Skeletal muscle satellite cell (primary cell): ENCODE measurements around the gene CIT. TPM values are rescaled to one million over a fixed set of nuclear protein-coding genes. Genes with fewer than 3 reads are reported as not detected.
A peak's percentile ranks its signal among the peaks of the same experiment; 100 is the strongest.

Experiments
- H3K27me3 ChIP-seq: 2 replicates; pipeline ENCODE4 v1.7.0; 2013; ENCODE audit warnings: low read length; ENCODE audit not compliant: control insufficient read depth, insufficient read depth
- H3K36me3 ChIP-seq: 2 replicates; pipeline ENCODE4 v1.7.0; 2013; ENCODE audit warnings: mild to moderate bottlenecking, control low read depth, low read length; ENCODE audit not compliant: insufficient read depth
- H3K4me1 ChIP-seq: 2 replicates; pipeline ENCODE4 v1.7.0; 2013; ENCODE audit warnings: low read length; ENCODE audit not compliant: control insufficient read depth, insufficient read depth
- H3K4me2 ChIP-seq: 2 replicates; pipeline ENCODE4 v1.7.0; 2013; ENCODE audit warnings: mild to moderate bottlenecking, low read length
- H3K4me3 ChIP-seq: 2 replicates; pipeline ENCODE4 v1.7.0; 2013; ENCODE audit warnings: low read length
- H3K9ac ChIP-seq: 2 replicates; pipeline ENCODE4 v1.7.0; 2013; ENCODE audit warnings: mild to moderate bottlenecking, low read depth, low read length, moderate library complexity
- H3K9me3 ChIP-seq: replicated peaks from 2 replicates; pipeline ENCODE4 v1.7.0; 2013; ENCODE audit warnings: mild to moderate bottlenecking, control low read depth, low read length
- total RNA-seq: library from RNA; depleted of rRNA; stranded (reverse); fragments of >200 nt; gene quantifications from 2 replicates; pipeline ENCODE4 v1.2.3, GENCODE V29; 2012; rRNA removed

Gene CIT, protein sequence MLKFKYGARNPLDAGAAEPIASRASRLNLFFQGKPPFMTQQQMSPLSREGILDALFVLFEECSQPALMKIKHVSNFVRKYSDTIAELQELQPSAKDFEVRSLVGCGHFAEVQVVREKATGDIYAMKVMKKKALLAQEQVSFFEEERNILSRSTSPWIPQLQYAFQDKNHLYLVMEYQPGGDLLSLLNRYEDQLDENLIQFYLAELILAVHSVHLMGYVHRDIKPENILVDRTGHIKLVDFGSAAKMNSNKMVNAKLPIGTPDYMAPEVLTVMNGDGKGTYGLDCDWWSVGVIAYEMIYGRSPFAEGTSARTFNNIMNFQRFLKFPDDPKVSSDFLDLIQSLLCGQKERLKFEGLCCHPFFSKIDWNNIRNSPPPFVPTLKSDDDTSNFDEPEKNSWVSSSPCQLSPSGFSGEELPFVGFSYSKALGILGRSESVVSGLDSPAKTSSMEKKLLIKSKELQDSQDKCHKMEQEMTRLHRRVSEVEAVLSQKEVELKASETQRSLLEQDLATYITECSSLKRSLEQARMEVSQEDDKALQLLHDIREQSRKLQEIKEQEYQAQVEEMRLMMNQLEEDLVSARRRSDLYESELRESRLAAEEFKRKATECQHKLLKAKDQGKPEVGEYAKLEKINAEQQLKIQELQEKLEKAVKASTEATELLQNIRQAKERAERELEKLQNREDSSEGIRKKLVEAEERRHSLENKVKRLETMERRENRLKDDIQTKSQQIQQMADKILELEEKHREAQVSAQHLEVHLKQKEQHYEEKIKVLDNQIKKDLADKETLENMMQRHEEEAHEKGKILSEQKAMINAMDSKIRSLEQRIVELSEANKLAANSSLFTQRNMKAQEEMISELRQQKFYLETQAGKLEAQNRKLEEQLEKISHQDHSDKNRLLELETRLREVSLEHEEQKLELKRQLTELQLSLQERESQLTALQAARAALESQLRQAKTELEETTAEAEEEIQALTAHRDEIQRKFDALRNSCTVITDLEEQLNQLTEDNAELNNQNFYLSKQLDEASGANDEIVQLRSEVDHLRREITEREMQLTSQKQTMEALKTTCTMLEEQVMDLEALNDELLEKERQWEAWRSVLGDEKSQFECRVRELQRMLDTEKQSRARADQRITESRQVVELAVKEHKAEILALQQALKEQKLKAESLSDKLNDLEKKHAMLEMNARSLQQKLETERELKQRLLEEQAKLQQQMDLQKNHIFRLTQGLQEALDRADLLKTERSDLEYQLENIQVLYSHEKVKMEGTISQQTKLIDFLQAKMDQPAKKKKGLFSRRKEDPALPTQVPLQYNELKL (N-terminal part only)
- total RNA-seq, result 13.2 and 19.0 TPM in 2 replicates

DNA sequence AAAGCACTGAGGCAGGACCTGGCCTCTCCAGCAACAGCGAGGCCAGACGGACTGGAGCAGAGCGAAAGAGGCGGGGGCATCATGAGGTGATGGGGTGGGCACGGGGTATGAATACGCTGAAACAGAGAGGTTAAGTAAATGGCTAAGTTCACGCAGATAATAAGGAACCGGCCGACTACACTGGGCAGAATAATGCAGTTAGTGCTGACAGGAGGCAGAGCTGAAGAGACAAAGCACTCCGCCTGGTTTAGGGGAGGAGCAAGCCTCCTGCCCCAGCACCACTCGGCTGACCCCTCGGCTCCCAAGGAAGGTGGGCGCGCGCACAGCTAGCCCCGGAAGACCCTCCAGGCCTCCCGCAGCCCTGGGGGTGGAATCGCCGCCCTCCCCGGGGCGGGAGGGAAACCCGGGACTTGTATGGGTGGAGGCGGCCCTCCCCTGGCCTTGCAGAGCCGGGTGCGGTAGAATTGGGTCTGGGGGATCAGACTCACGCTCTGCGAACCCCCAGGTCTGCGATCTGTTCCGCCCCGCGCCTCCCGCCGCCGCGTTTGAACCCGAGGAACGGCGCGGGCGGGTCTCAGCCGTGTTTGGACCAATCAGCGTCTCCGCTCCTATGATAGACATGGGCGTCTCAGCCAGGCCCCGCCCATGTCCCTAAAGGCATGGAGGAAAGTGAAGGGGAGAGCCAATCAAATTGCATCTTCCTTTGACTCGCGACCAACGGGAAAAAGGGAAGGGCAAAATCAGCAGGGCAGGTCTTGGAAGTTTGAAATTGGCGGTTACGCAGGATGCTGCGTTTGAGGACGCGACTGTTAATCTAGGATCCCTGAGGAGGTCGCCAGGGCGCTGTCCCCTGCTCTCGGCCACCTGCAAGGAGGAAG is at the start of gene CIT:
Gene CIT, minus strand, starts transcription at position 560 of the 878 bp plus-strand sequence. CDS start 1,152 bp downstream, outside the sequence.
- Histone ChIP-seq H3K4me2 (peak within 1 kb of the TSS; percentile 91), H3K9me3 (no peaks in the 10 kb centered on the region), H3K36me3 (no peaks in the 10 kb centered on the region), H3K27me3 (no peaks in the 10 kb centered on the region), H3K9ac (peak within 1 kb of the TSS; percentile 83), H3K4me3 (peak within 1 kb of the TSS; percentile 84), H3K4me1 (peaks cover 10% of the 10 kb centered on the region)

DNA sequence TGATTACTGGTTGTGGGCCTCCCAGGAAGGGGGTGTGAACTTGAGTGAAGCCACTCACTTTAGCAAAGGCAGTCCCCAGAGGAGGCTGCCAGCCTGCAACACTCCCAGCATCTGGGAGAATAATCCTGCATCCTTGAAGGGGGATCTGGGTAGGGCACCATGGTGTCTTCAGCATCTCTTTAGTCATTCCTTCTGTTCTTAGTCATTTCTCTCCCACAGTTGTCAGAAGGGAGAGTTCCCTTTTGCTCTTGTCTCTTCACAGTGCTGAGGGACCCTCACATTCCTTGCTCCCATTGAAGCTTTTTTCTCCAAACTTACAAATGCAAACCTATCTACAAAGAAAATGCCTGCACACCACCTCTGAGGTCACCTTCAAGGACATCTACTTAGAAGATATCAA is 48.1 kb upstream of the CIT start:
- no peak overlapping the region for H3K4me2 ChIP-seq
- H3K9ac ChIP-seq, result no peak overlapping the region

DNA sequence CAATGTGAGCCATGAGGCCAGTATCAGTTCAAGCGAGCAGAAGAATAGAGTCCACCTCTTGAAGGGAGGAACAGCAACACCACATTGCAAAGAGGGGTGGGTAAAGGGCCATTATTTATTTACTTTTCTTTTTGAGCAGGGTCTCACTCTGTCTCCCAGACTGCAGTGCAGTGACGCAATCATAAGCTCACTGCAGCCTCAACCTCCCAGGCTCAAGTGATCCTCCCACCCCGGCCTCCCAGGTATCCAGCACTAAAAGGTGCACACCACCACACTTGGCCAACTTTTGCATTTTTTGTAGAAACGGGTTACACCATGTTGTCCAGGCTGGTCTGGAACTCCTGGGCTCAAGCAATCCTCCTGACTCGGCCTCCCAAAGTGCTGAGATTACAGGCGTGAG is 42.9 kb upstream of the CIT start:
- Histone ChIP-seq H3K4me1 (no peaks in the 10 kb centered on the region), H3K27me3 (peaks cover 17% of the 10 kb centered on the region), H3K4me2 (no peak overlapping the region), H3K9ac (no peak overlapping the region), H3K9me3 (no peaks in the 10 kb centered on the region), H3K36me3 (no peaks in the 10 kb centered on the region), H3K4me3 (no peak overlapping the region)

More for the DNA sequence above, 48.1 kb upstream of the CIT start:
- Histone ChIP-seq H3K9me3 (no peaks in the 10 kb centered on the region), H3K4me3 (no peak overlapping the region), H3K27me3 (peaks cover 33% of the 10 kb centered on the region), H3K36me3 (no peaks in the 10 kb centered on the region), H3K4me1 (no peaks in the 10 kb centered on the region)

DNA sequence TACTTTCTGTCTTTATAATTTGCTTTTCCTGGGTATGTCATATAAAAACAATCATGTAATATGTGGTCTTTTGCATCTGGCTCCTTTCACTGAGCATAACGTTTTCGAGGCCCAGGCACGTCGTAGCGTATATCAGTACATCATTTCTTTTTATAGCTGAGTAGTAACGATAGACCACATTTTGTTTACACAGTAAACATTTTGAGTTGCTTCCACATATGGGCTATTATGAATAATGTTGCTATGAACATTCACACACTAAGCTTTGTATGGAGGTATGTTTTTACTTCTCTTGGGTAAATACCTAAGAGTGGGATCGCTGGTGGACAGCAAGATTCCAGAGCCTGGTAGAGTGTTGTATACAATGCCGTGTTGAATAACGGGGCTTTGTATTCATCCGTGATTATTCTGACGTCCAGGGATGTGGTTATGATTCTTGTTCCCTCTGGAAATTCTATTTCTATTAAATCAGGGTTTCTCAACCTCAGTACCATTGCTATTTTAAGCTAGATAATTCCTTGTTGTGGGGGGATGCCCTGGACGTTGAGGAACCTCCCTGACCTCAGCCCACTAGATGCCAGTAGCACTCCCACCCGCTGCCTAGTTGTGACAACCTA is 38.9 kb upstream of the CIT start:
- no peaks in the 10 kb centered on the region for H3K36me3 ChIP-seq
- no peak overlapping the region for H3K4me2 ChIP-seq
- no peak overlapping the region for H3K4me3 ChIP-seq
- peaks cover 3% of the 10 kb centered on the region for H3K27me3 ChIP-seq
- H3K9ac ChIP-seq, result no peak overlapping the region
- H3K9me3 ChIP-seq, result no peaks in the 10 kb centered on the region
- peaks cover 4% of the 10 kb centered on the region for H3K4me1 ChIP-seq

DNA sequence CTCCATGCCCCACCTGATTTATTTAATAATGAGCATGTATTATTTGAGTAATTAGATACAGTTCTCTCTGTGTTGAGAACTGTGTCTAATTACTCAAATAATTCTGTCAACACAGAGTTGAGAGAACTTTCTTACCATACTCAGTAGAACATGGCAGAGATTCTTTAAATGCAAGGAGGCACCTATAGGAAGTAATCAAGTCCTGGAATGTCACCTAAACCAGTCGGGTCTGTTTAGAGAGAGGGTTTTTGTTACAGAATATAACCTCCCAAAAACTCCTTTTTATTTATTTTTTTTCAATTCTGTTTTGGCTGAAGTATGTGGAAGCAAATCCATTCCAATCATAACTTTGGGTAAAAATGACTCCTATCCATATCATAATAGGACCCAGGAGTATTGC is 37.5 kb upstream of the CIT start:
- Histone ChIP-seq H3K36me3 (no peaks in the 10 kb centered on the region), H3K4me1 (peaks cover 4% of the 10 kb centered on the region), H3K9me3 (no peaks in the 10 kb centered on the region), H3K9ac (no peak overlapping the region), H3K27me3 (peaks cover 1% of the 10 kb centered on the region), H3K4me2 (no peak overlapping the region), H3K4me3 (no peak overlapping the region)

DNA sequence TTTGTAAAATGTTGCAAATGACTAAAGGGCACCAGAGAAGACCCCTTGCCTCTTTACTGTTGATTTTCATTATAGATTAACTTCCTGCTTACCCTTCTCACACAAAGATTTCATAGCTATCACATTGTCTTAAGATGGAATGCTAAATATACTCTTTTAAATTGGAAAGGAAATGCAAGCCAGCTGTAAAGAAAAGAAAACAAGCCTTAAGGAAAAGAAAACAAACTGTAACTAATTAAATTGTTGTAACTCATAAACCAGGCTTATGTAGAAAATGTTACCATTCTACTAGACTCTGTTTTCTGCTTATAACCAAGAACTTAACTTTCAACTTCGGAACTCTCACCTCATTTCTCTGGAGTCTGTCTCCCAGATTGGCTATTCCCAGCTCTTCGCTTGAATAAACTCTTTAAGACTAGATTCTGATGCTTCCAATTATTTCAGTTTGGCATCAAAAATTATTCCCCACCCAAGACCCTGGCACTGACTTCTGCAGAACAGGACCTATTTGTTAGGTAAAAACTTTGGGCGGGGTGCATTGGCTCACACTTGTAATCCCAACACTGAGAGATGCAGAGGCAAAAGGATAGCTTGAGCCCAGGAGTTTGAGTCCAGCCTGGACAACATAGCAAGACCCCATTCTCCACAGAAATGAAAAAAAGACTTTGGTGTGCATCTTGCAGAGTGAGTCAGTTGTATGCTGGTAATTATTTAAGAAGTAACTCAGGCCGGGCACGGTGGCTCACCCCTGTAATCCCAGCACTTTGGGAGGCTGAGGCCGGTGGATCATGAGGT is 36.6 kb upstream of the CIT start:
- Histone ChIP-seq H3K4me3 (no peak overlapping the region), H3K4me1 (peaks cover 4% of the 10 kb centered on the region)

DNA sequence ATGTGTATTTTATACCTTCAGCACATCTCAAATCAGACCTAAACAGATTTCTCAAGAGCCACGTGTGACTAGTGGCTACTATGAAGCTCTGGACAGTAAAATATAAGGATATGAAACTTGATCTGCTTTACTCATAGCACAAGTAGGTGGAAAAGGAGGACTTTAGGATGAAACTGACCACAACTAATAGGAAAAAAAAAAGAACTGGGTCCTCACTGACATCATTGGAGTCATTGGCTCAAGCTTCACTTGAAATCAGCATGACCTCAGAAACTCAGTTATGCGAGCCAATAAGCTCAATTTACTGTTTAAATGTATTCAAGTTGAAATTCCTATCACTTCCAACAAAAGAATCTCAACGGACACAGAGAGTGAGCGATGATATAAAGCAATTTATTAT is 34.1 kb upstream of the CIT start:
- peaks cover 12% of the 10 kb centered on the region for H3K27me3 ChIP-seq
- H3K4me1 ChIP-seq, result peaks cover 4% of the 10 kb centered on the region
- no peak overlapping the region for H3K9ac ChIP-seq
- no peaks in the 10 kb centered on the region for H3K36me3 ChIP-seq
- H3K4me3 ChIP-seq, result no peak overlapping the region
- H3K4me2 ChIP-seq, result no peak overlapping the region
- H3K9me3 ChIP-seq, result no peaks in the 10 kb centered on the region

More for the DNA sequence above, 36.6 kb upstream of the CIT start:
- Histone ChIP-seq H3K36me3 (no peaks in the 10 kb centered on the region), H3K9ac (no peak overlapping the region), H3K27me3 (peaks cover 8% of the 10 kb centered on the region), H3K4me2 (no peak overlapping the region), H3K9me3 (no peaks in the 10 kb centered on the region)

DNA sequence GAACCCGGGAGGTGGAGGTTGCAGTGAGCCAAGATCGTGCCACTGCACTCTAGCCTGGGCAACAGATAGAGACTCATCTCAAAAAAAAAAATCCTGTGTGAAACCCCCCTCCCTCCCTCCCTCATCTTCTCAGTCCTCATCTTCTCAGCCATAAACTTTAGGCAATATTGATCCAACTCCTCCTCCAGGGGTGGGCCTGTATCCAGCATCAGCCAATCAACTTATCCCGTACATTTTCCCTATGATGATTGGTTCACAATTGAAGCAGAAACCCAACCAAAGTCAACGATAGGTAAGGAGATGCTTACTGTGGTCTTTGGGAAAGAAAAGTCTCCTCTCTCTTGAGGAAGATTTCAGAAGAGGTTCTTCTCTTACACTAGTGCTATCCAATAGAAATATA is 33.5 kb upstream of the CIT start:
- Histone ChIP-seq H3K36me3 (no peaks in the 10 kb centered on the region), H3K4me1 (peaks cover 4% of the 10 kb centered on the region), H3K9ac (no peak overlapping the region), H3K4me3 (no peak overlapping the region), H3K9me3 (no peaks in the 10 kb centered on the region), H3K27me3 (peaks cover 15% of the 10 kb centered on the region), H3K4me2 (no peak overlapping the region)

DNA sequence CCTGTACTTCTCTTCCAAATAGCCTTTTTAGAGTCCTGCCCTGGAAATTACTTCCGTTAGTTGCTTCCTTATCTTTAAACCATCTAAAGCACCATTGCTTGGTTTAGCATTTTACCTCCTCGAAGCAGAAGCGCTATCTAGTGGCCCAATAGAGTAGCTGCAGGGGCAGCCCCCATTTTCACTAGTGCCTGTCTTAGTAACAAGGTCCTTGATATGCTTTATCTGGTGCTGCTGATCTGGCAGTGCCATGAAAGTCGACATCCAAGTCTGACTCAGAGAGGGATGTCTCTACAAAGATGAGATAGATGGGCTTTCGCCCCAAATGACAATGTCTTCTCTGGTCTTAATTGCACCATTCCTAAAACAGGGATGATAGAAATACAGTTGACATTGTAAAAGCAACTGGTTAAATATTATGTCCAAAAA is 25.0 kb upstream of the CIT start:
- Histone ChIP-seq H3K4me1 (no peaks in the 10 kb centered on the region), H3K4me2 (no peak overlapping the region), H3K4me3 (no peak overlapping the region), H3K27me3 (peaks cover 3% of the 10 kb centered on the region), H3K36me3 (no peaks in the 10 kb centered on the region), H3K9me3 (no peaks in the 10 kb centered on the region), H3K9ac (no peak overlapping the region)
